SK-N-MC (cell line): Measurements from ENCODE around the gene PRRC2A.

Experiments used
- DNase-seq: peaks from one replicate; pipeline ENCODE4 v3.0.0-alpha.2; 2011; ENCODE audit warnings: low read depth, low spot score
- H3K27ac ChIP-seq: fragments of 200-600 bp; sonication (generic); 2 replicates; pipeline ENCODE4 v1.5.1; 2016; ENCODE audit warnings: mixed run types
- H3K36me3 ChIP-seq: fragments of 200-600 bp; sonication (generic); 2 replicates; pipeline ENCODE4 v1.6.1; 2017; ENCODE audit warnings: antibody characterized with exemption, low read length, mixed read lengths; ENCODE audit not compliant: insufficient read depth
- H3K4me3 ChIP-seq: fragments of 200-600 bp; sonication (generic); 2 replicates; pipeline ENCODE4 v1.5.1; 2016
- H3K9ac ChIP-seq: fragments of 200-600 bp; sonication (generic); 2 replicates; pipeline ENCODE4 v1.8.0; 2017; ENCODE audit warnings: mixed run types, mixed read lengths; ENCODE audit not compliant: insufficient read length
- H3K9me3 ChIP-seq: fragments of 200-600 bp; sonication (generic); 2 replicates; pipeline ENCODE4 v1.6.1; 2017; ENCODE audit warnings: low read depth, mild to moderate bottlenecking, antibody characterized with exemption, low read length, moderate library complexity, mixed read lengths
- EZH2 ChIP-seq: fragments of 200-600 bp; sonication (generic); IDR thresholded peaks from one replicate; pipeline ENCODE4 v1.6.1; 2017; ENCODE audit warnings: antibody characterized with exemption
- FOXP2 ChIP-seq: optimal IDR thresholded peaks from 2 replicates; pipeline ENCODE3; 2011; ENCODE audit warnings: mild to moderate bottlenecking, moderate library complexity; ENCODE audit not compliant: insufficient read depth; ENCODE audit errors: extremely low read length, control extremely low read depth
- POLR2AphosphoS5 ChIP-seq: IDR thresholded peaks from 2 replicates; pipeline ENCODE4 v1.6.1; 2012; ENCODE audit warnings: mild to moderate bottlenecking, low read depth, low read length, borderline replicate concordance

PRRC2A gene

DNA sequence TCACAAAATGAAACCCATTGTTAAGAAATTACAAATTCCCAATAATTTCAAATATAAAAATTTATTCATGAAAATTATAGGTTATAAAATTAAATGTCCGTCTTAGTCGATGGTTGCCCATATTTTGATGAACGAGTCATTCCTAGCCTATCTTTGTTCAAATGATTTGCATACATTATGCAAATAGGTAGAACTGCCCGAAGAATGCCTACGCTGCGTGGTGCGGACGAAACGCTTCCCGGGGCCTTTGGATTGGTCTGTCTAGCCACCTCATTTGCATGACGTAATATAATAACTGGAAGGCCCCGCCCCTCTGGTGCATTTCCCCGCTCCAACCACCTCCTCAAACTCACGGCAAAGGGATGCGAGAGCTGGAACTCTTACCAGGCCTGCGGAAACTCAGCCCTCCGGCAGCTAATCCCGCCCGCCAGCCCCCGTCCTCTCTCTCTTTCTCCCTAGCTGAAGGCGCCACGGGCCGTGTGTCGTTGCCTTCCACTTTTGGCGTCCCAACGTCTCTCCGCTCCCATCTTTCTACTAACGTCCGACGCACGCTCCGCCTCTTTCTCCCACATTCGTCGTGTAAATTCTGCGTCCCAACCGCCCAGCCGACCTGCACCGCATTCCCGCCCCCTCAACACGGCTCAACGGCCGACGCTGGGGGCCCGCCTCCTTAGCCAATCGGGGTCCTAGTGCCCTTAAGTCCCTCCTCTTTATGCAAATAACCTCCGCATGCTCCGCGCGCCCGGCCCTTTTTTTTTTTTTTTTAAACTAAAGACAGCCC is 520 bp upstream of the PRRC2A start:
- peak overlapping the region; percentile 83 for H3K4me3 ChIP-seq
- peak overlapping the region; percentile 99 for H3K27ac ChIP-seq
- peaks cover 38% of the 10 kb centered on the region for H3K36me3 ChIP-seq
- TF ChIP-seq EZH2 (no peak), FOXP2 (peak; percentile 69), POLR2AphosphoS5 (peak; percentile 84)
- H3K9me3 ChIP-seq: no peaks in the 10 kb centered on the region
- peak overlapping the region; percentile 89 for H3K9ac ChIP-seq
- peak; percentile 98 for DNase-seq

DNA sequence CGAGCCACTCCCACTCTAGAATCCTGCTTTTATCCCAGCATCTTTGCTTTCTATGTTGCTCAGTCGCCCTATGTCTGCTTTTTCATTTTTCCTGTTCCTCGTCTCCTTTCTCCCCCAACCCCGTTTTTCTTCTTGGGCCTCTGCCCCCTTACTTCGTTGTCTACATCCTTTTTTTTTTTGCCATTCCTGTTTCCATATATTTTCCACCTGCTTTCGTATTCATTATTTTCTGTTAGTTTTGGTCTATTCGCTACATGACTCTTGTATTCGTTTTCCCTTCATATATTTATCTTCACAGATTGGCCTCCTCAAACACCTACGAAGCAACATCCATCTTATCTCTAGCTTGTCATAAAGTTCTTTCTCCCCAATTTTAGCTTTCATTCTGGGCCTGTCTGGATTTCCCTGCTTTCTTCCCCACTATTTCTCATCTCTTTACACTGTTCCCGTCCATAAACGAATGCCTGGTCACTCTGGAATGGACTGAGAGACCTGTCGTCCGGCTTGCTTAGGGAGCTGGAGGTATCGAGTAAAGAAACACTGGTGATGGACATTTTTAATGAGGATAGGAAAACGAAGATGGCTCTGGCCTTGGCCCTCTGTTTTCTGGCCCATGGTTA is 915 bp downstream of the PRRC2A start:
- Histone ChIP-seq H3K9me3 (no peaks in the 10 kb centered on the region), H3K27ac (peak overlapping the region; percentile 98), H3K9ac (peak overlapping the region; percentile 99), H3K4me3 (peak overlapping the region; percentile 100), H3K36me3 (peaks cover 52% of the 10 kb centered on the region)
- no peak for DNase-seq
- TF ChIP-seq FOXP2: no peak
- no peak for TF ChIP-seq EZH2
- TF ChIP-seq POLR2AphosphoS5: no peak

DNA sequence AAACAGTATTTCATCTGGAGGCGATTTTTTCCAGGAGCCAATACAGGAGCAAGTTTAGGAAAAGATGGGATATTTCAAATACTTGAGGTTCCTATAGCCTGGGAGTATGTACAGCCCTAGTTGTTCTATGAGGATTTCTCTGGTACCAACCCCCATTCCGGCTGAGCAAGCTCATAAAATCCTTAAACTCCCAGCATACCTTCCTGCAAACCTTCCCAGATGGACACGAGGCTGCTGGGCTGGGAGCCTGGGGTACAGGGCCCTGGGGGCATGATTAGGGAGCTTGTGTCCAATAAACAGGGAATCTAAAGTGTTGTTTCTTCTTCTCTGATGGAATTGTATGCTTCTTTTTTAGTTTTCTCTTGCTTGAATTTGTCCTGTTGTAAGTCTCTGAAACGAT is 1.5 kb downstream of the PRRC2A start:
- no peak for DNase-seq

DNA sequence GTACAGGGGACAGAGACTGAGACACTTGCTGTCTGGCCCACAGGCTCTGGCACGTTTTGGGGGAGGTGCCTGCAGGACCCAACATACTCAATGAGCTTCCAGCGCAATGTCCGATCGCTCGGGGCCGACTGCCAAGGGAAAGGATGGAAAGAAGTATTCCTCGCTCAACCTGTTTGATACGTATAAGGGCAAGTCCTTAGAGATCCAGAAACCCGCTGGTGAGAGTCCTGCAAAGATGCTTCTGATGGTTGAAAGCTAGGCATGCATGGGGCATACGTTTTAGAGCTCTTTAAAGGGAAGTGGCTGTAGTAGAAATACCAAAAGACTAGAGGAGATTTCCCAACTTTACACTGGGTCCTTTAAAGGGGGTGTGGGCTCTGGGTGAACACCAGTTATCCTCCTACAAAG is 2.2 kb downstream of the PRRC2A start:
- Histone ChIP-seq H3K27ac (peak overlapping the region; percentile 98; the same call in 1 of the 2 replicates), H3K9me3 (no peaks in the 10 kb centered on the region), H3K9ac (peak overlapping the region; percentile 99), H3K36me3 (peaks cover 65% of the 10 kb centered on the region), H3K4me3 (peak overlapping the region; percentile 100)
- TF ChIP-seq POLR2AphosphoS5 (no peak), FOXP2 (no peak), EZH2 (no peak)
- no peak for DNase-seq

More for the DNA sequence above, 1.5 kb downstream of the PRRC2A start:
- peak overlapping the region; percentile 99 for H3K9ac ChIP-seq
- H3K9me3 ChIP-seq: no peaks in the 10 kb centered on the region
- peak overlapping the region; percentile 98 for H3K27ac ChIP-seq
- TF ChIP-seq FOXP2 (no peak), POLR2AphosphoS5 (no peak), EZH2 (no peak)
- H3K4me3 ChIP-seq: peak overlapping the region; percentile 100
- H3K36me3 ChIP-seq: peaks cover 58% of the 10 kb centered on the region

DNA sequence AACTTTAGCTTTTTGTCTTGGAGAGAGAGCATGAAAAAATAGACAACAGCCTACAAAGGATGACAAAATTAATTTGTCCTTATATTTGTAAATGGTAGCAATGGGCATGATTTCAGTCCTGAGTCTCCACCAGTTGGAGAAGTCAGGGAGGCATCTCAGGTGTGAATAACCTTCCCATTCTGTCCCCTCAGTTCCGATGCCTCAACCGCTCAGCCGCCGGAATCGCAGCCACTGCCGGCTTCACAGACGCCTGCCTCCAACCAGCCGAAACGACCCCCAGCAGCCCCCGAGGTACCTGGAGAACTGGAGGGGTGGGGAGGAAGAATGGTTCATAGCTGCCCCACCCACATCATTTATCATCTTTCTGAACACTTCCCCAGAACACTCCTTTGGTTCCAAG is 3.6 kb downstream of the PRRC2A start:
- no peak overlapping the region for H3K4me3 ChIP-seq
- no peak for TF ChIP-seq EZH2
- no peak for TF ChIP-seq POLR2AphosphoS5
- no peak for TF ChIP-seq FOXP2
- H3K36me3 ChIP-seq: peaks cover 78% of the 10 kb centered on the region
- H3K27ac ChIP-seq: no peak overlapping the region
- no peak overlapping the region for H3K9ac ChIP-seq
- no peak for DNase-seq
- H3K9me3 ChIP-seq: no peaks in the 10 kb centered on the region

DNA sequence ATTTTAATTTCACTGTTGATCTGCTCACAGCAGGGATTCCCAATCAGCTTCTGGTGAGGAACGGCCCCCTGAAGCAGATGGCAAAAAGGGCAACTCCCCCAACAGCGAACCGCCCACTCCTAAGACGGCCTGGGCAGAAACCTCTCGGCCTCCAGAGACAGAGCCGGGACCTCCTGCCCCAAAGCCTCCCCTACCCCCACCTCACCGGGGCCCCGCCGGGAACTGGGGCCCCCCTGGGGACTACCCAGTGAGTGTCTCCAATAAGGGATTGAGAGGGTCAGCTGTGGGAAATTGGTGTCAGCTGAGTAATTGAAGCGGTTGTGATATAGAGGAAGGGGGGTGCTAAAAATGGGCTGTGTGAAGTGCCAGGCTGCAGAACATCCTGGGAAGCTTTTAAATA is 6.4 kb downstream of the PRRC2A start:
- H3K27ac ChIP-seq: no peak overlapping the region
- peaks cover 100% of the 10 kb centered on the region for H3K36me3 ChIP-seq
- H3K9ac ChIP-seq: no peak overlapping the region
- no peaks in the 10 kb centered on the region for H3K9me3 ChIP-seq
- TF ChIP-seq EZH2: no peak
- no peak for TF ChIP-seq POLR2AphosphoS5
- no peak for TF ChIP-seq FOXP2
- no peak overlapping the region for H3K4me3 ChIP-seq
- DNase-seq: no peak

DNA sequence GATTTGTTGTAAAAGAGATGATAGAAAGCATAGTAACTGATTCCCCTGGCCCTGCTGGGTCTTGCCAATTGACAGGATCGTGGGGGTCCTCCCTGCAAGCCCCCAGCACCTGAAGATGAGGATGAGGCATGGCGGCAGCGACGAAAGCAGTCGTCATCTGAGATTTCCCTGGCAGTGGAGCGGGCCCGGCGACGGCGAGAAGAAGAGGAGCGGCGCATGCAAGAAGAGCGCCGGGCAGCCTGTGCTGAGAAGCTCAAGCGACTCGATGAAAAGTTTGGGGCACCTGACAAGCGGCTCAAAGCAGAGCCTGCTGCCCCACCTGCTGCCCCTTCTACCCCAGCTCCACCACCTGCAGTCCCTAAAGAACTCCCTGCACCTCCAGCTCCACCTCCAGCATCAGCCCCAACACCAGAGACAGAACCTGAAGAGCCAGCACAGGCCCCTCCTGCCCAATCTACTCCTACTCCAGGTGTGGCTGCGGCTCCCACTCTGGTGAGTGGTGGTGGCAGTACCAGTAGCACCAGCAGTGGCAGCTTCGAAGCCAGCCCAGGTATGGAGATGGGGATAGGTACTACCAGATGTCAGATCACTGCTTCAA is 7.3 kb downstream of the PRRC2A start:
- Histone ChIP-seq H3K36me3 (peaks cover 100% of the 10 kb centered on the region), H3K9ac (no peak overlapping the region), H3K4me3 (no peak overlapping the region), H3K27ac (no peak overlapping the region), H3K9me3 (no peaks in the 10 kb centered on the region)
- DNase-seq: no peak
- TF ChIP-seq EZH2 (no peak), POLR2AphosphoS5 (no peak), FOXP2 (no peak)

DNA sequence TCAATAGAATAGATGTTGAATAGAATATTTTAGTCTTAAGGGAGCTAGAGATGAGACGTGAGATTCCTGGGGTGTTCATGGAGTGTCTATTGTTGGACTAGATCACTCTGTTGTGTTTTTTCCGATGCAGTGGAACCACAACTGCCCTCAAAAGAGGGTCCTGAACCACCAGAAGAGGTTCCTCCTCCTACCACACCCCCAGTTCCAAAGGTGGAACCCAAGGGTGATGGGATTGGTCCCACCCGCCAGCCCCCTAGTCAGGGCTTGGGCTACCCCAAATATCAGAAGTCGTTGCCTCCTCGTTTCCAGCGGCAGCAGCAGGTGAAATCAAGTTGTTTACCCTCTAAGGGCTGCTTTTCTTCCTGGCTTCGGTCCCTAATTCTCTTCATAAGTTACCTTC is 8.5 kb downstream of the PRRC2A start:
- H3K4me3 ChIP-seq: no peak overlapping the region
- no peaks in the 10 kb centered on the region for H3K9me3 ChIP-seq
- H3K27ac ChIP-seq: no peak overlapping the region; the same call in 1 of the 2 replicates
- TF ChIP-seq FOXP2 (no peak), POLR2AphosphoS5 (no peak), EZH2 (no peak)
- no peak overlapping the region for H3K9ac ChIP-seq
- DNase-seq: no peak
- H3K36me3 ChIP-seq: peaks cover 100% of the 10 kb centered on the region
